Stimulated activated naive CD8-positive, alpha-beta T cell treated with anti-CD3 and anti-CD28 coated beads, Interleukin-15, Interleukin-2, amounts not matched to agents 100 ng/mL and 50 ng/mL, for 24 hours (primary cell): ENCODE results near the gene SCTR.

Experiments
- H3K27ac Mint-ChIP-seq: one replicate; pipeline ENCODE4 v1.8.0; 2021; ENCODE audit warnings: mild to moderate bottlenecking, mixed read lengths
- H3K27me3 Mint-ChIP-seq: one replicate; pipeline ENCODE4 v1.8.0; 2021; ENCODE audit warnings: mixed read lengths
- H3K36me3 Mint-ChIP-seq: one replicate; pipeline ENCODE4 v1.8.0; 2021; ENCODE audit warnings: low read depth, mixed read lengths
- H3K4me1 Mint-ChIP-seq: one replicate; pipeline ENCODE4 v1.8.0; 2021; ENCODE audit warnings: low read depth, mixed read lengths
- H3K4me3 Mint-ChIP-seq: one replicate; pipeline ENCODE4 v1.8.0; 2021; ENCODE audit warnings: mild to moderate bottlenecking, mixed read lengths
- H3K9me3 Mint-ChIP-seq: one replicate; pipeline ENCODE4 v1.8.0; 2021; ENCODE audit warnings: mixed read lengths

Gene SCTR

DNA sequence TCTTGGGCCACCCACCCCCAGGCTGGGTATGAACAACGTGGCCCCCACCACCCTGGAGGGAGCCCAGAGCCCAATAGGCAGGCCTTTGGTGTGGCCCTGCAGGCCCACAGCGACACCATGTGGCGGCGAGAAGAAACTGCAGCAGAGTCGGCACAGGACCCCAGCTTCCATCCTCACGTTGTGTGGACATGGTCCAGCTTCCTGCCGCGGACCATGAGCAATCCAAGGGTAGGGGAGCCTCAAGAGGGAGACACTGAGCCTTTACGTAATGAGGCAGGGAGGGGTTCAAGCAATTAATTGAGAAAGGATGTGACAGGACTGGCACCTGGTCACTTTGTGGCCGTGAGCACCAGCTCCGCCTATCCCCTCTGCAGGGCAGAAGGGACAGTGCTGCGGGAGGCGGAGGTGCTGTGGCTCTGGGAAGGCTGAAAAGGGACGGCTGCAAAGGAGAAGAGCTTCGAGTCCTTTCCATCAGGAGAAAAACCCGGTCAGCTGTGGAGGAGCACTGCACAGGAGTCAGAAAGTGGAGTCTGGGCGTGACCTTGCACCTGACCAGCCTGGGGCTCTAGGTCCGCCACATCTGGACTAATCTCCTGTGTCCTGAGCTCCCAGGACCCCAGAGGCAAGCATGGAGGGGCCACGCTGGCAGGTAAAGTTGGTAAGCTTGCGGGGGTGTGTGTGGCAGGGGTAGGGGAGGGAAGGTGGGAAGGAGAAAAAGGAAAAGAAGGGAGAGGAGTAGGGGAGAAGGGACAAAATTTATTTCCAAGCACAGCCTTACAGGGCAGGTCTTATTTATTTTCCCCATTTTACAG, 47.8 kb downstream of the SCTR start:
- Mint-ChIP-seq H3K4me3 (no peak overlapping the region), H3K27me3 (peaks cover 4% of the 10 kb centered on the region), H3K9me3 (no peaks in the 10 kb centered on the region), H3K27ac (no peak overlapping the region), H3K36me3 (no peaks in the 10 kb centered on the region), H3K4me1 (no peaks in the 10 kb centered on the region)

DNA sequence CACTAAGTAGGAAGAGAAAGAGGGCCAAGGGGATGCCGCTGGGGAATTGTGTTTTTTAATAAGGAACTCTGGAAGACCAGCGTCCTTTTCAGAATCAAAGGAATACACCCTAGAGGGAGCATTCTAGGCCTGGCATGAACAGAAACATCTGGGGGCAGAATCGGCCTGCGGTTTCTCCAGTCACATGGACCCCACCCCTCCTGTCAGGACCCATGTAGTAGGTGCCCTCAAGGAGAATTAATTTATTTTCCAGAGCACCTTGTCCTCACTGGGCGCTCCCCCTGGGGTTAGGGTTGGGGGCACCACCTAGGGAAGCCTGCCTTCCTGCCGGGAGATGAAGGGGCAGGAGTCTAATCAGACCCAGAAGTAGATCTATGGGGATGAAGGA, 48.4 kb downstream of the SCTR start:
- Mint-ChIP-seq H3K4me1 (no peaks in the 10 kb centered on the region), H3K36me3 (no peaks in the 10 kb centered on the region), H3K27ac (no peak overlapping the region), H3K9me3 (no peaks in the 10 kb centered on the region), H3K27me3 (peaks cover 4% of the 10 kb centered on the region), H3K4me3 (no peak overlapping the region)

DNA sequence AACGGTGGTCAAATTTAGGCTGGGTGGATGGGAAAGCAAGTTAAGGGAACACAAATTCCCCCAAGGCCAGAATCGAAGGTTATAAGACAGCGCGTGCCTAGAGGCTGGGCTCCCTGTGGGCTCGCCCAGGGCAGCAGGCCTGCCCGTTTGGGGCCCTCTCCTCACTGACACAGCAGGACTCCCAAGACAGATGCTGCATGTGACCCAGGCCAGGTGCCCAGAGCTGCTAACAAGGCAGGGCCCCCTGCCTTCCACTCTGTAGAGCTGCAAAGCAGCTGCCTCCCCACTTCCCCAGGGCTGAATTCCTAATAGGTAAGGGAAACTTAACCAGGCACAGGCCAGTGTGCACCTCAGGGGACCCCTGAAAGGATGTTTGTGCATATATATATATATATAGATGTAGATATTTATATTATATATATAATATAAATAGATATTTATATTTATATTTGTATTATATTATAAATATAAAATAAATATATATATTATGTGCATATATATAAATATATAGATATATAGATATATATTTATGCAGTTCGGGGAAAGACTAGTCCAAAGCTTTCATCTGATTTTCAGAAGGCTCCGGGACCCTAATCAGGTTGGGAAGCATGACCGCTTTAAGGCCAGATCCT, 48.9 kb downstream of the SCTR start:
- Mint-ChIP-seq H3K4me3 (no peak overlapping the region), H3K4me1 (no peaks in the 10 kb centered on the region), H3K36me3 (no peaks in the 10 kb centered on the region), H3K9me3 (no peaks in the 10 kb centered on the region), H3K27ac (no peak overlapping the region), H3K27me3 (peaks cover 4% of the 10 kb centered on the region)

DNA sequence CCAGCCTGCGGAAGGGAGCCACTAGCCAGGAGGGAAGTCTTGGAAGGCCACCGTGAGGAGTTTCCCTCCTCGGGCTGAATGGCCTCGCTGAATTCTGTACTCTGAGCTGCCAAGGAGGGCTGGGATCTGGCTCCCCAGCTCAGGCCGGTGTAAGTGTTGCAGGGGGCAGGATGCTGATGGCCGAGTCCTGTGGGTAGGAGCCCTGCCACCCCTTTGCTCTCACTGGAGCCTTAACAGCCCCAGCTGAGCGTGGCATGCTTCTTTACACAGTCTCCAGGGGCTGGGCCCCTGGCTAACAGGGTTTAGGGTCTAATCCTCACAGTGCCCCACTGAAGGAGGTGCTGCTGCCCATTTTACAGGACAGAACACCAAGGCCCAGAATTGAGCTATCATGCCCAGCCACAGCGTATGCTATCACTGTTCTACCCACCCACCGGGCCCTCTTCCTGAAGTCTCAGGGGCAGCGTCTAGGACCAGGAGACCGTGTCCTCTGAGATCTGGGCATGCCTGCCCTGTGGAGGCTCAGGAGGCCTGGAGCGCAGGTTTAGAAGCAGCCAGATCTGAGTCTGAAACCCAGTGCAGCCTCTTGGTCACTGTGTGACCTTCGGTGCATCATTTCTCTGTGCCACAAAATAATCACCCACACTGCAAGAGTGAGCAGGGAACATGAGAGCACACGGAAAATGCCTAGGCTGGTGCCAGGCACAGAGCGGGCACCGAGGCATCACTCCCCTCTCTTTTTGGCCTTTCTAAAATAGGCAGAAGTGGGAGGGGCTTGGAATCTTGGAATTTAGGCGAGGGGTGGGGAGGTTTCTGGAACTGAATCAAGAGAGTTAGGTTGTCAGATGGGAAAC, 49.7 kb downstream of the SCTR start:
- H3K27ac Mint-ChIP-seq: no peak overlapping the region
- H3K36me3 Mint-ChIP-seq: no peaks in the 10 kb centered on the region
- H3K4me1 Mint-ChIP-seq: no peaks in the 10 kb centered on the region
- no peak overlapping the region for H3K4me3 Mint-ChIP-seq
- H3K27me3 Mint-ChIP-seq: peaks cover 4% of the 10 kb centered on the region
- H3K9me3 Mint-ChIP-seq: no peaks in the 10 kb centered on the region

DNA sequence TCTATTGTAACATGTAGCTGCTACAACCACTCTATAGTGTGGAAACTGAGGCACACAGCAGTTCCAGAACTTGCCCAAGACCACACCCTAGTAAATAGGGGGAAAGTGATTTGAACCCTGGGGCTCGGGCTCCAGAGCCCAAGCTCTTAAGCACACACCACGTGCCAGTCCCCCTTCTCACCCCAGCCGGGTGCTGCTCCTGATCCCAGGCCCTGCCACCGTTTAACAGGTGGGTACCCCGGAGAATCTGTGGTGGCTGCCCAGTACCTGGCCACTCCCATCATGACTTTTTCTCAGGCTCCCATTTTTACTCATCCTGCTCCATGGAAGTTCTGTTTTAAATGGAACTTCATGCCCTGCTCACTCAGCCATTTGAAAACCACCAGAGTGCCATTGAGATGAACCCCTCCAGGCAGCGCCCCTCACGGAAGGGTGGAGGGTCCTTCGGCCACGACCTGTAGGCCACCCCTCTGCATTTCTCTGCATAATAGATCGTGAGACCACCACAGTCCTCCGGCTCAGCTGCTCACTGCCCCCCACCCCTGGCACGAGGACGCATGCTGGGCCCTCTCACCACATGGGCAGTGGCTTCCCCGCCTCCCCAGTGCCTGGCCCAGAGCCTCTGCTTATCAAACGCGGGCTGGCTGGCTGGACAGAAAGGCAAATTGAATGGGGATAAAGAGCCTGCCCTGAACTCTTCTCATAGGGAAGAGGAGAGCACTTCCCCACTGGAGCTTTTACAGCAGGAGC, 50.5 kb downstream of the SCTR start:
- Mint-ChIP-seq H3K36me3 (no peaks in the 10 kb centered on the region), H3K9me3 (no peaks in the 10 kb centered on the region), H3K4me3 (no peak overlapping the region), H3K27me3 (peaks cover 4% of the 10 kb centered on the region), H3K27ac (no peak overlapping the region), H3K4me1 (no peaks in the 10 kb centered on the region)

DNA sequence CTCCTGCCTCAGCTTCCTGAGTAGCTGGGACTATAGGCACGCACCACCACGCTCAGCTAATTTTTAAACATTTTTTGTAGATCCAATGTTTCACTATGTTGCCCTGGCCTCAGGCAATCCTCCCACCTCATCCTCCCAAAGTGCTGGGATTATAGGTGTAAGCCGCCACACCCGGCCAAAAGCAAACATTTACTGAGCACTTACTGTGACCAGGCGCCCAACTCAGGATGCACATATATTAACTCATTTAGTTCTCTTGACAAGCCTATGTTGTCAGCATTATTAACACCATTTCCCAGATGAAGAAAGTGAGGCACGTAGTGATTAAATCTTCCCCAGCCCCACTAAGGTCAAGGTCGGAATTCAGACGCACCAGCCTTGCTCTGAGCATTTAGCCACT, 51.5 kb downstream of the SCTR start:
- H3K27ac Mint-ChIP-seq: no peak overlapping the region
- peaks cover 4% of the 10 kb centered on the region for H3K27me3 Mint-ChIP-seq
- no peaks in the 10 kb centered on the region for H3K36me3 Mint-ChIP-seq
- H3K4me3 Mint-ChIP-seq: no peak overlapping the region
- H3K9me3 Mint-ChIP-seq: no peaks in the 10 kb centered on the region
- H3K4me1 Mint-ChIP-seq: no peaks in the 10 kb centered on the region

DNA sequence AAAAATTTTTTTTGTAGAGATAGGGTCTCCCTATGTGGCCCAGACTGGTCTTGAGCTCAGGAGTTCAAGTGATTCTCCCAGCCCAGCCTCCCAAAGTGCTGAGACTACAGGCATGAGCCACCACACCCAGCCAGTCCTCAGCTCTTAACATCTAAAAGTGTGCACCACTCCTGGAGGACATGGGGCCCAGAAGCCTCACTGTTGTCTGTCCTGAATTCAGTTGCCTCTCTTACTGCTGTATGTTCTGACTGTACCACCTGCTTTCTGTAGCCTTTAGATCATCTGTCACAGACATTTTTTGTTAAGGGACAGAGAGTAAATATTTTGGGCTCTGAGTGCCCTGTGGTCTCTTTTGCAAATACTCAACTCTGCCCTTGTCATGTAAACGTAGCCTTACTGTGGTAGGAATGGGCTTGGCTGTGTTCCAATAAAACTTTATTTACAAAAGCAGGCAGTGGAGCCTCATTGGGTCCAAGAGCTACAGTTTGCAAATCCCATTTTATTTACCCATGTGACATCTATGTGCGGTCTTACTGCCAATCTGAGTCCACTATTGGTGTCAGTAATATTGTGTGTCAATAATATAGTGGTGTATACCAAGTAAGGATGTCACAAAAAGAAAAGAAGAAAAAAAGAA, 54.5 kb downstream of the SCTR start:
- Mint-ChIP-seq H3K27me3 (no peaks in the 10 kb centered on the region), H3K4me3 (no peak overlapping the region), H3K36me3 (no peaks in the 10 kb centered on the region)

DNA sequence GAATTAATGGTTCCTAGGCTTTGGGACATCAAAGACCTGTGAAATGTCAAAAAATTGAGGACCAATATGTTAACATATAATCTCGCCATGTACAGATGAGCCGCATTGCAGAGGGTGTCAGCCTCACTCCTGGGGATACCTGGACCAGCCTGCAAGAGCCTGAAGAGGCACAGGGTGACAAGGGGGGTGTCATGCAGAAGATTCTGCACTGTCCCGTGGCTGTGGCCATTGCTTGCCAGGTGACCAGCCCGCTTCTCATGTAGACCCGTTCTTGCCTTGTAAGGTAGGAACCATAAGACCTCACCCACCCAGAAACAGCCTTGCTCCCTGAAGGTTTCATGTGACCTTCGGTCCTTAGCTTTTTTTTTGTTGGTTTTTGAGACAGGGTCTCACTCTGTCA, 55.2 kb downstream of the SCTR start:
- H3K27me3 Mint-ChIP-seq: no peaks in the 10 kb centered on the region
- no peaks in the 10 kb centered on the region for H3K36me3 Mint-ChIP-seq
- no peaks in the 10 kb centered on the region for H3K4me1 Mint-ChIP-seq
- H3K4me3 Mint-ChIP-seq: no peak overlapping the region
- H3K9me3 Mint-ChIP-seq: no peaks in the 10 kb centered on the region
- no peak overlapping the region for H3K27ac Mint-ChIP-seq

More for the DNA sequence above, 54.5 kb downstream of the SCTR start:
- no peaks in the 10 kb centered on the region for H3K4me1 Mint-ChIP-seq
- H3K27ac Mint-ChIP-seq: no peak overlapping the region
- no peaks in the 10 kb centered on the region for H3K9me3 Mint-ChIP-seq

DNA sequence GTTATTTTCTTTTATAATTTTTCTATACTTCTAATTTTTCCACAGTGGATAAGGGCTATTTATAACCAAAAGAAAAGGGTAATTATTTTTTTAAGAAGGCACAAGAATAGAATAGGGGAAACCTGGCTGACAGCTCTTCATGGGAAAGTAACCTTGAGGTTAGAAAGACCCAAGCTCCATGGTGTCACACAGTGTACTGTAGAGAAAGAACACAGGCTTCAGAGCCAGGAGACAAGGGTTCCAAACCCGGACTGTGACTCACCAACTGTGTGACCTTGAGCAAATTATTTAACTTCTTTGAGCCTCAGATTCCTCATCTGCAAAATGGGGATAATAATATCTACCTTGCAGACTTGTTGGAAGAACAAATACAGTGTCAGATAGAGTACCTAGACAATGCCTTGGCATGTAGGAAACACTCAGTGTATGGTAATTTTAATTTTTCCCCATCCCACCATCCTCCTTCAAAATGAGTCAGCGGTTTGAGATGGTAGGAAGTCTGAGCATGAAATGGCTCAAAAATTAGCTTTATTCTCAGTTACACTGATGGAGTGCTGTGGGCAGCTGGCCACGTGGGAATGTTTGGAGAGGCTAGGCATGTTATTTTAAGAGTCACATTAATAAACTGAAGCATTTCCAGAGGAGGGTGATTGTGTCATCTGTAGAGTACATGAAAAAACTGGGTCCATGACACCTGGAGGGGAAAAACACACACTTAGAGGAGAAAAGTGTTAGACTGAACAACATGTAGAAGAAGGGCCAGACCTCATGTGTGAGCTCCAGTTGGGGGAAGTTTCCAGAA, 55.9 kb downstream of the SCTR start:
- Mint-ChIP-seq H3K27ac (no peak overlapping the region), H3K4me3 (no peak overlapping the region), H3K27me3 (no peaks in the 10 kb centered on the region), H3K9me3 (no peaks in the 10 kb centered on the region), H3K36me3 (no peaks in the 10 kb centered on the region), H3K4me1 (no peaks in the 10 kb centered on the region)

DNA sequence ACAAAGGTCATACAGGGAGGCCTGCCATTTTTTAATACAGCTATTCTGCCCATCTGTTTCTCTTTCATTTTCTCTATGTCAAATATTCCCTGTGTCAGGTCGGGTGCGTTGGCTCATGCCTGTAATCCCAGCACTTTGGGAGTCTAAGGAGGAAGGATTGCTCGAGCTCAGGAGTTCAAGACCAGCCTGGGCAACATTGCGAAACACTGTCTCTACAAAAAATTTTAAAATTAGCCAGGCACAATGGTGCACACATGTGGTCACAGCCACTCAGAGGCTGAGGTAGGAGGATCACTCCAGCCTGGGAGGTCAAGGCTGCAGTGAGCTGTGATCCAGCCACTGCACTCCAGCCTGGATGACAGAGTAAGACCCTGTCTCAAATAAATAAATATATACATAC, 57.9 kb downstream of the SCTR start:
- Mint-ChIP-seq H3K9me3 (no peaks in the 10 kb centered on the region), H3K4me3 (no peak overlapping the region)

DNA sequence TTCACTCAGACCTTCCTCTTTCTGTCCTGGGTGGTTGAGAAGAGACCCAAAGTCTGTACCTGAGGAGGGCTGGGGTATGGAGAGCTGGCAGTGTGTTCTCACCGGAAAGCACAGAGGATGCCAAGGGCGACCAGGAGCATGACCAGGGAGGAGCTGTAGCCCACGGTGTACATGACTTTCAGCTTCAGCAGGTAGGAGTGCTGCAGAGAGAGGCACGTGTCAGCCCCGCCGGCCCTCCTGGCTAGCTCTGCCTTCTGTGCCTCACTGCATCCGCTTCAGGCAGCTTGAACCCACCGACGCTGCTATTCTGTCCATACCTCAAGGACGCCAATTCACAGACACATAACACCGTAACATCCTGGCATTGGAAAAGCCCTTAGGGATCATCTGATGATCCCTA, 58.6 kb downstream of the SCTR start:
- Mint-ChIP-seq H3K27me3 (no peaks in the 10 kb centered on the region), H3K4me1 (no peaks in the 10 kb centered on the region), H3K9me3 (no peaks in the 10 kb centered on the region), H3K27ac (no peak overlapping the region), H3K36me3 (no peaks in the 10 kb centered on the region), H3K4me3 (no peak overlapping the region)

More for the DNA sequence above, 57.9 kb downstream of the SCTR start:
- Mint-ChIP-seq H3K36me3 (no peaks in the 10 kb centered on the region), H3K27me3 (no peaks in the 10 kb centered on the region), H3K27ac (no peak overlapping the region), H3K4me1 (no peaks in the 10 kb centered on the region)

DNA sequence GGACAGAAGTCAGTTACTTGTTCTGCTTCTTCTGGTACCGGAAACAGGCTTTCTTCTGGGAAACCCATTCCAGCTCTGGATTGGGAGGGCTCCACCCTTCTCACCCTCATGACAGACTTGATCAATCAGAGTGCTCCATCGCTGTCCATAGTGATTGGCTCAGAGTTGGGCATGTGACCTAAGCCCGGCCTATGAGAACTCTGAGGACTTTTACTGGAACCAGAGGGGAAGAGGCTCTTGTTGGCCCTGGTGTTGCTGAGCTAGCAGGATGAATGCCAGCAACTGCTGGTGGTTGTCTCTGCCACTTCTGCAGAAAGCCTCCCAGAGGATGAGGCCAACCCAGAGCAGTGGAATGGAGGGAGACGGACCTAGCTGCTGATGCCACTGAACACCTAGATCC, 59.3 kb downstream of the SCTR start:
- Mint-ChIP-seq H3K27ac (no peak overlapping the region), H3K36me3 (no peaks in the 10 kb centered on the region), H3K27me3 (no peaks in the 10 kb centered on the region), H3K4me3 (no peak overlapping the region), H3K9me3 (no peaks in the 10 kb centered on the region), H3K4me1 (no peaks in the 10 kb centered on the region)

DNA sequence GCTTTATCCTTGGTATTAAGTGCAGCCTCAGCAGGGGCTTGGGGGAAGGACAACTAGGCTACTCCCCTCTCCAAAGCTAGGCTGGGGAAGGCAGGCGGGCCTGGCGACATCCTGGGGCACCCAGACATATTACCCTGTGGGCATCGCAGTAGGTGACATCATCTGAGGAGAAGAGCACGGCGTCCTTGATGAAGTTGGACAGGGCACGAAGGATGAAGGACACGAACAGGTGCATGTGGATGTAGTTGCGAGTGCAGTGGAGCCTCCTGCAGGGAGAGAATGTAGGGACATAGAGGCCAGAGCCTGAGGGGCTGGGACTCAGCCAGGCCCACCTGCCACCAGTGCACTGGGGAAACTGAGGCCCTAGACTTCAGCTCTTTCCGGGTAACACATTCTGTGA, 60.3 kb downstream of the SCTR start:
- no peaks in the 10 kb centered on the region for H3K4me1 Mint-ChIP-seq
- H3K36me3 Mint-ChIP-seq: no peaks in the 10 kb centered on the region
- H3K4me3 Mint-ChIP-seq: no peak overlapping the region
- no peak overlapping the region for H3K27ac Mint-ChIP-seq
- H3K9me3 Mint-ChIP-seq: no peaks in the 10 kb centered on the region
- no peaks in the 10 kb centered on the region for H3K27me3 Mint-ChIP-seq

DNA sequence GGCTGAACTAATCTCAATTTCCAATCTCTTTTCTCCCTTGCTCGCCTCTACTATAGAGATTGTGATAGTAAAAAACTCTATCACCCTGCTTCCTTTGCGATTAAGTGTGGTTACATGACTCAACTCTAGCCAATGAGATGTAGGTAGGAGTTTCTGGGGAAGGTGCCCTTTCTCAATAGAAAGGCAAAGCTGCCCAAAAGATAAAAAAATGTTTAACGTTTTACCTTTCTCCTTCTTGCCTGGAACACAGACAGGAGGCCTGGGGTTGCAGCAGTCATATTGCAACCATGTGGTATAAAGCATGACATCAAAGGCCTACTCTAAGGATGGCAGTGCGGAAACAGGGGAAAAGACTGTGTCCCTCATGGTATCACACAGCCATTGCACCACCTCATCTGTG, 61.1 kb downstream of the SCTR start:
- H3K4me3 Mint-ChIP-seq: no peak overlapping the region
- no peak overlapping the region for H3K27ac Mint-ChIP-seq
- H3K4me1 Mint-ChIP-seq: no peaks in the 10 kb centered on the region
- H3K36me3 Mint-ChIP-seq: no peaks in the 10 kb centered on the region
- peaks cover 2% of the 10 kb centered on the region for H3K27me3 Mint-ChIP-seq
- H3K9me3 Mint-ChIP-seq: no peaks in the 10 kb centered on the region
